AG09309 (cell line): ENCODE results near the gene PLXNA1.

Experiments used
- DNase-seq: peaks from one replicate; pipeline ENCODE4 v3.0.0-alpha.2; 2010; ENCODE audit warnings: low read depth
- H3K4me3 ChIP-seq: 2 replicates; pipeline ENCODE4 v1.5.1; 2011; ENCODE audit warnings: mild to moderate bottlenecking, low read depth, low read length, moderate library complexity; ENCODE audit not compliant: control insufficient read depth
- CTCF ChIP-seq: IDR thresholded peaks from 2 replicates; pipeline ENCODE4 v1.5.1; 2011; ENCODE audit warnings: mild to moderate bottlenecking, low read depth, low read length, inconsistent platforms; ENCODE audit not compliant: insufficient read depth, control insufficient read depth; ENCODE audit errors: missing control alignments

Gene PLXNA1

DNA sequence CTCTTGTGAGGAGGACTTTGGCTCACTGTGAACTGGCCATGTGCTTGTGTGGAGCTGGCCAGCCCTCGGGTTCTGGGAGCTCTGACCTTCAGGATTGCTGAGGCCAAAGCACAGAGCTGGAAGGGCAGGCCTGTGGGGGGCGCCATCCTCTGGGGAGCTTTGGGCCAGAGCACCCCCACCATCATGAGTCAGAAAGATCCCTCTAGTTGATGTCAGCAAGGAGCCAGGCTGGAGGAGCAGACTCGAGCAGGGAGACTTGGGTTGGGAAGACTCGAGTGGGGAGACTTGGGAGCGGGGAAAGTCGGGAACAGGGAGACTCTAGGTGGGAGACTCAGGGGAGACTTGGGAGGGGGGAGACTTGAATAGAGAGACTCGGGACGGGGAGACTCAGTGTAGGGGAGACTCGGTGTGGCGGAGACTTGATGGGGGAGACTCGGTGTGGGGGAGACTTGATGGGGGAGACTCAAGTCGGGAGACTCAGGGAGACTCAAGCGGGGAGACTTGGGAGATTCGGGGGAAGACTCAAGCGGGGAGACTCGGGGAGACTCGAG lies 37.7 kb upstream of the PLXNA1 start:
- no peak overlapping the region for H3K4me3 ChIP-seq
- no peak for TF ChIP-seq CTCF
- DNase-seq = no peak

- no peak overlapping the region for H3K4me3 ChIP-seq
Measured at GRCh38 chr3:126945891-126946290, 37.0 kb upstream of the PLXNA1 start.

GRCh38 chr3:126946405-126946804 lies 36.5 kb upstream of the PLXNA1 start:
- no peak overlapping the region for H3K4me3 ChIP-seq
- no peak for DNase-seq
- no peak for TF ChIP-seq CTCF

More at GRCh38 chr3:126945891-126946290, 37.0 kb upstream of the PLXNA1 start:
- no peak for DNase-seq
- no peak for TF ChIP-seq CTCF

DNA sequence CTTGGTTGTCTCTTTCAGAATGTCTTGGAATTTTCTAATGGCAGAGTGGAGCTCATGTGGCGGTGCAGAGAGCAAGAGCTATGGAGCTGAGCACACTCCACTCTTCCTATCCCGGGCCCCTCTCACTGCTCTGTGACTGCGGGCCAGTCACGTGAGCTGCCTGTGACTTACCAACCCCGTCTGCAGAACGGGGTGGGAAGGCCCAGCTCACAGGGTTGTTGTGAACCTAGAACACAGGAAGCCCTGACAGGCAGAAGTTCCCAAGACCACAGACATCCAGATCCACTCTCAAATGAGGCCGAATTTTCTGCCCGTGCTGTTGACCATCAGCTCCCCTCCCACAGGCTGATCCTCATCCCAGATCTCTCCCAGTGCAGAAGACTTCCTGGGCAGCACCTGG lies 35.5 kb upstream of the PLXNA1 start:
- no peak overlapping the region for H3K4me3 ChIP-seq
- no peak for DNase-seq
- no peak for TF ChIP-seq CTCF

- no peak overlapping the region for H3K4me3 ChIP-seq
- TF ChIP-seq CTCF = no peak
- DNase-seq = no peak
Measured at GRCh38 chr3:126948980-126949535, 33.9 kb upstream of the PLXNA1 start.

GRCh38 chr3:126951561-126951960 lies 31.4 kb upstream of the PLXNA1 start:
- DNase-seq = no peak
- no peak overlapping the region for H3K4me3 ChIP-seq
- no peak for TF ChIP-seq CTCF

- DNase-seq = no peak
- TF ChIP-seq CTCF = no peak
Measured at GRCh38 chr3:126952261-126952982, 30.5 kb upstream of the PLXNA1 start.

More at GRCh38 chr3:126952261-126952982, 30.5 kb upstream of the PLXNA1 start:
- H3K4me3 ChIP-seq = no peak overlapping the region
